Astrocyte of the cerebellum (primary cell): ENCODE data around the gene DIAPH1.

Experiments used
- DNase-seq: peaks from one replicate; pipeline ENCODE4 v3.0.0-alpha.2; 2011; ENCODE audit warnings: low read depth
- H3K4me3 ChIP-seq: 2 replicates; pipeline ENCODE4 v1.5.1; 2011; ENCODE audit warnings: mild to moderate bottlenecking, low read depth, low read length, moderate library complexity
- in situ Hi-C: cut with HindIII; loops from 2 replicates; pipeline ENCODE4 v1.10.0; 2017; ENCODE audit warnings: low sequenced_read_pairs
- TF ChIP-seq, protein P1 (sequence below): IDR thresholded peaks from 2 replicates; pipeline ENCODE4 v1.5.1; 2012; ENCODE audit warnings: low read length, low read depth, moderate library complexity, mild to moderate bottlenecking; ENCODE audit errors: missing control alignments

Gene DIAPH1

GRCh38 chr5:141637123-141637766, 18.4 kb upstream of the DIAPH1 start:
- TF ChIP-seq, protein P1, sequence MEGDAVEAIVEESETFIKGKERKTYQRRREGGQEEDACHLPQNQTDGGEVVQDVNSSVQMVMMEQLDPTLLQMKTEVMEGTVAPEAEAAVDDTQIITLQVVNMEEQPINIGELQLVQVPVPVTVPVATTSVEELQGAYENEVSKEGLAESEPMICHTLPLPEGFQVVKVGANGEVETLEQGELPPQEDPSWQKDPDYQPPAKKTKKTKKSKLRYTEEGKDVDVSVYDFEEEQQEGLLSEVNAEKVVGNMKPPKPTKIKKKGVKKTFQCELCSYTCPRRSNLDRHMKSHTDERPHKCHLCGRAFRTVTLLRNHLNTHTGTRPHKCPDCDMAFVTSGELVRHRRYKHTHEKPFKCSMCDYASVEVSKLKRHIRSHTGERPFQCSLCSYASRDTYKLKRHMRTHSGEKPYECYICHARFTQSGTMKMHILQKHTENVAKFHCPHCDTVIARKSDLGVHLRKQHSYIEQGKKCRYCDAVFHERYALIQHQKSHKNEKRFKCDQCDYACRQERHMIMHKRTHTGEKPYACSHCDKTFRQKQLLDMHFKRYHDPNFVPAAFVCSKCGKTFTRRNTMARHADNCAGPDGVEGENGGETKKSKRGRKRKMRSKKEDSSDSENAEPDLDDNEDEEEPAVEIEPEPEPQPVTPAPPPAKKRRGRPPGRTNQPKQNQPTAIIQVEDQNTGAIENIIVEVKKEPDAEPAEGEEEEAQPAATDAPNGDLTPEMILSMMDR: no peak
- H3K4me3 ChIP-seq: peak overlapping the region; percentile 98
- DNase-seq: no peak
- in situ Hi-C loops: no loop called here

DNA sequence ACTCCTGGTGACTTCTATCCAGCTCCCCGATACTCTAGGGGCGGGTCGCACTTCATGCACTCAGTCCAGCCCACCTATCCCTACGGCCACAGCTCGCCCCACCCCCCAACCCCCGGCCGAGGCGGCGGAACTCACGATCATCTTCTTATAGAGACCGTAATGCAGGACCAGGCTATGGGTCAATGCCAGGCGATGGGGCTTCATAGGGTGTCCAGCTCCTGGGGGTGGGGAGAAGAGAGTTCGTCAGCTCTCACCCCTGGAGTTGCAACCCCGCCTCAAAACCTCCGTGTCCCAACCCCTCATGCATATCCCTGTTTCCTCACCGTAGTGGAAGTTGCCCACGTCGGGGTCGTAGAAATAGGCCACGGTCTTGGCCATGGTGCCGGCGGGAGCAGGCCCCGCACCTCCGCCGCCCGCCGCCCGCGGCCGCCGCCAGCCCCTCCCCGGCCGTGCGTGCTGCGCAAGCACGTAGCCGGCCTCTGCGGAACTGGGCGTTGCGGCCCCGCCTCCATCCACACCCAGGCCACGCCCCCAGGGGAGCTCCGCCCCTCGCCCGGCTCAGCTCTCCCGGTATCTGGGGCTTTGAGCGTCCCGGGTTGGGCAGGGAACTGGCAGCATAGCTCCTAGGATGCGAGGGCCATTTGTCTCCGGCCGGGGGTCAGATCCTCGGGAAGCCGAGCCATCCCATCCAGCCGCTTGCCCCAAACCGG, 17.8 kb upstream of the DIAPH1 start, which contains the start of the genes HDAC3 and RELL2:
Gene HDAC3, minus strand, starts transcription at position 437 of the 710 bp plus-strand sequence. Its CDS starts 59 bp downstream, at position 378.
Gene RELL2, plus strand, starts transcription at position 585 of the 710 bp plus-strand sequence. CDS start 1,229 bp downstream, outside the sequence.
- TF ChIP-seq, protein P1: no peak
- in situ Hi-C loops: no loop called here
- DNase-seq: peak; percentile 61
- H3K4me3 ChIP-seq: peak within 1 kb of the TSS; percentile 98

DNA sequence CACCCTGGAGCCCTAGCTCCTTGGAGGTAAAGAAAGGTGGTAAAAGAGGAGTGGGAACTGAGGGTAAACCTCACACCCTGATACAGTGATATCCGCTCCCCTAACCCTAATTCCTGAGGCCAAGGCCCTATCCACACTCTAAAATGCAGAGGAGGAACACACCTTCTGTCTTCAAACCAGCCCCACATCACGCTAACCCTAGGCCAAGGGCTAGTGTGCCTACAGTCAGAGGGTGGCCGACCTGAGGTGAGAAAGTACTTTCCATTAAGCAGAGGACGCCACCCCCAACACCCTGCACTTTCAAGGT, 17.3 kb upstream of the DIAPH1 start:
- H3K4me3 ChIP-seq: peak overlapping the region; percentile 98
- DNase-seq: no peak
- TF ChIP-seq, protein P1: no peak
- in situ Hi-C loops: no loop called here

- no peak for DNase-seq
- H3K4me3 ChIP-seq: peak overlapping the region; percentile 98
- in situ Hi-C loops: no loop called here
- TF ChIP-seq, protein P1: no peak
These were observed 16.8 kb upstream of the DIAPH1 start for GRCh38 chr5:141635646-141636045.

DNA sequence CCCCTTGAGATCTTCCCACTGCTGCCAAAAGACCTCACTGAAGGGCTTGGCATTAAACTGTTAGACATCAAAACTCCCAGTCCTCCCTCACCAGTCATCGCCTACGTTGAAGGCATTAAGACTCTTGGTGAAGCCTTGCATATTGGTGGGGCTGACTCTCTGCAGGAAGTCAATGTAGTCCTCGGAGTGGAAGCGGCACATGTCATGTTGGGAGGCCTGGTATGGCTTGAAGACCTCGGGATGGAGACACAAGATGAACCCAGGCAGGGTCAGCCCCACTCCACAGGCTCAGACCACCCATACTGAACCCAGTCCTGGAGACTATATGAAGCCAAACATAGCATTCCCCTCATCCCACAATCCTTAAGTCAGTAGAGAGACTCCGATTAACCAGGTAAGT, 15.9 kb upstream of the DIAPH1 start:
- no peak for DNase-seq
- TF ChIP-seq, protein P1: no peak
- in situ Hi-C loops: no loop called here
- H3K4me3 ChIP-seq: no peak overlapping the region

GRCh38 chr5:141633871-141634561, 15.2 kb upstream of the DIAPH1 start:
- H3K4me3 ChIP-seq: no peak overlapping the region
- DNase-seq: no peak
- in situ Hi-C loops: no loop called here
- TF ChIP-seq, protein P1: no peak
